T-helper 2 cell (primary cell): Measurements from ENCODE around the gene MTCL1.

Source experiments
- DNase-seq, 5 experiments: peaks; one replicate each; pipeline versions ENCODE4 v3.0.0 to v3.0.0-alpha.2; 2012 to 2022

Gene MTCL1

DNA sequence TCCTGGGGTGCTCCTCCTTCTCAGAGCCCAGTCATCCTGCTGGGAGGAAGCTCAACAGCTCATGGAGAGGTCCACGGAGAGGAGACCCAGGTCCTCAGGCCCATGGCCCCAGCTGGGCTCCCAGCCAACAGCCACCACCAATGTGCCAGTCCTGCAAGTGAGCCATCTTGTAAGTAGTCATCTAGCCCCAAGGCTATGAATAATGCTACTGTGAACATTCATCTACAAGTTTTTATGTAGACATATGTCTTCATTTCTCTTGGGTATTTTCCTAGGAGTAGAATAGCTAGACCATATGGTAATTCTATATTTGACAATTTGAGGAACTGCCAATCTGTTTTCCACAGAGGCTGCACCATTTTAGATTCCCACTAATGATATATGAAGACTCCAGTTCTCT is 166.1 kb downstream of the MTCL1 start:
- no peak for DNase-seq

DNA sequence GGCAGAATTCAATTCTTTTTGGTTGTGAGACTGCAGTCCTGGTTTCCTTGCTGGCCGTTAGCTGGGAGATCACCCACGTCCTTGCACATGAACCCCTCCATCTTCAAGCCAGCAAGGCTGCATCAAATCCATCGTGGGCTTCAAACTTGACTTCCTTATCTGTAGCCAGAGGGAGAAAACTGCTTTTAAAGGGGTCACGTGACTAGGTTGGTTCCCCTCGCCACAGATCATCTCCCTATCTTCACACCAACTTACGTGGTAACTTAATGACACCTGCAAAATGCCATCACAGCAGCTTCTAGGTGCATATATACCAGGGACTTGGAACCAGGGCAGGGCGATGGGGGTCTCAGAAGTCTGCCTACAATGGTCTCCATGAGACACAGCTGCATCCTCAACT is 169.5 kb downstream of the MTCL1 start:
- no peak for DNase-seq

DNA sequence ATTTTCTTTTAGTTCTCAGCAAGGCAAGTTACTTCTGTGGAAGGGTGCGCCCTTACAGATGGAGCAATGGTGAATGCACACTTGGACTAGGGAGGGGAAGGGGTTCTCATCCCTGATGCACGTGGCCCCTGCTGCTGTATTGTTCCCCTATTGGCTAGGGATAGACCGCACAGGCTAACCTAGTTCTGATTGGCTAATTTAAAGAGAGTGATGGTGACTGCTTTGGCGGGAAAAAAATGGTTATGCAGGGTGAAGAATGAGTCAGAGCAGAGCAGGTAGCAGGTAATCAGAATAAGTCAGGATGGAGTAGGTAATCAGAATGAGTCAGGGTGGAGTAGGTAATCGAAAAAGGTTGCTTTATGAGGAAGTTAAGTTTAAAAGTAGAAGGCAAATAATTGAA is 171.5 kb downstream of the MTCL1 start:
- DNase-seq, result no peak

DNA sequence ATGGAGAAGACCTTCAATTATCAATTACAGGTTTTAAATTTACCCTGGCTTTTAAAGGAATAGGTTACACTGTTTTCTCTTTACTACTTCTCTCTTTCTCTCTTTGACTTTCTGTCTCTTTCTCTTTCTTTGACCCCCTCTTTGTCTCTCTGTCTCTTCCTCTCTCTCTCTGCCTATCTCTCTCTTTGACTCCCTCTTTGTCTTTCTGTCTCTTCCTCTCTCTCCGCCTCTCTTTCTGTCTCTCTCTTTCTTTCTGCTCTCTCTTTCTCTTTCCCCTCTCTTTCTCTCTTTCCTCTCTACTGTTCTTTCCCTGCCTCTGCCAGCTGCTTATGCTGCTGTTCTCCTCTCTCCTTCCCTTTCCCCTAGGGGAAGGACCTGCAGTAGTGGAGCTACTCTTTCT is 175.7 kb downstream of the MTCL1 start:
- DNase-seq, result no peak
